Measurements from ENCODE around the gene TEX22. TPM values are rescaled to one million over a fixed set of nuclear protein-coding genes. Genes with fewer than 3 reads are reported as not detected.

The TEX22 gene
- total and polyA plus RNA-seq, 2 donors (not counting 1 experiment from before 2014, with no cell fraction given), result 0.05 to 0.33 TPM

GRCh38 chr14:105388110-105388951, 10.0 kb upstream of the TEX22 start:
- H2AFZ ChIP-seq (ENCODE audit: low read length), result no peak overlapping the region
- no peaks in the 10 kb centered on the region for H3K9me3 ChIP-seq (ENCODE audit: control insufficient read depth, insufficient read depth, low read depth, low read length)
- no peaks in the 10 kb centered on the region for H3K79me2 ChIP-seq (ENCODE audit: control insufficient read depth, insufficient read depth, low read length)
- H3K4me3 ChIP-seq (replicated peaks in 1 of 4; ENCODE audit: control extremely low read depth in 1 of 4, insufficient read depth in 1 of 4, low read depth in 3 of 4, low read length in 4 of 4), result no peak overlapping the region
- H3K36me3 ChIP-seq (ENCODE audit: control insufficient read depth, insufficient read depth, low read length), result peaks cover 2% of the 10 kb centered on the region
- DNase-seq (ENCODE audit: low read depth in 2 of 2), result no peak
- TF ChIP-seq EZH2 (IDR thresholded peaks at IDR 0.05; ENCODE audit: low read length, missing control alignments), result no peak
- no peak for TF ChIP-seq CTCF (conservative IDR thresholded peaks at IDR 0.05 in 1 of 2, IDR thresholded peaks at IDR 0.05 in 1 of 2; ENCODE audit: low read depth in 1 of 2, low read length in 2 of 2)
- no peak overlapping the region for H3K9ac ChIP-seq (ENCODE audit: insufficient read depth, low read length)
- H3K27ac ChIP-seq (ENCODE audit: insufficient read depth, low read length), result no peak overlapping the region
- H4K20me1 ChIP-seq (ENCODE audit: control insufficient read depth, extremely low read depth, insufficient read depth, low read length), result no peaks in the 10 kb centered on the region
- H3K27me3 ChIP-seq (ENCODE audit: control insufficient read depth, insufficient read depth, low read length), result no peaks in the 10 kb centered on the region
- H3K4me2 ChIP-seq (ENCODE audit: extremely low read depth, insufficient read depth, low read length), result no peak overlapping the region
- H3K4me1 ChIP-seq (ENCODE audit: control insufficient read depth, extremely low read depth, insufficient read depth, low read length), result no peaks in the 10 kb centered on the region

GRCh38 chr14:105388976-105389375, 9.4 kb upstream of the TEX22 start:
- TF ChIP-seq EZH2 (IDR thresholded peaks at IDR 0.05; ENCODE audit: low read length, missing control alignments) (no peak), CTCF (conservative IDR thresholded peaks at IDR 0.05 in 1 of 2, IDR thresholded peaks at IDR 0.05 in 1 of 2; ENCODE audit: low read depth in 1 of 2, low read length in 2 of 2) (no peak)
- Histone ChIP-seq H3K9ac (ENCODE audit: insufficient read depth, low read length) (no peak overlapping the region), H4K20me1 (ENCODE audit: control insufficient read depth, extremely low read depth, insufficient read depth, low read length) (no peaks in the 10 kb centered on the region), H2AFZ (ENCODE audit: low read length) (no peak overlapping the region), H3K4me1 (ENCODE audit: control insufficient read depth, extremely low read depth, insufficient read depth, low read length) (no peaks in the 10 kb centered on the region), H3K4me2 (ENCODE audit: extremely low read depth, insufficient read depth, low read length) (no peak overlapping the region), H3K79me2 (ENCODE audit: control insufficient read depth, insufficient read depth, low read length) (no peaks in the 10 kb centered on the region), H3K4me3 (replicated peaks in 1 of 4; ENCODE audit: control extremely low read depth in 1 of 4, insufficient read depth in 1 of 4, low read depth in 3 of 4, low read length in 4 of 4) (no peak overlapping the region), H3K36me3 (ENCODE audit: control insufficient read depth, insufficient read depth, low read length) (peaks cover 2% of the 10 kb centered on the region), H3K27ac (ENCODE audit: insufficient read depth, low read length) (no peak overlapping the region), H3K9me3 (ENCODE audit: control insufficient read depth, insufficient read depth, low read depth, low read length) (no peaks in the 10 kb centered on the region), H3K27me3 (ENCODE audit: control insufficient read depth, insufficient read depth, low read length) (no peaks in the 10 kb centered on the region)
- no peak for DNase-seq (ENCODE audit: low read depth in 2 of 2)

GRCh38 chr14:105389534-105389933, 8.8 kb upstream of the TEX22 start:
- peaks cover 2% of the 10 kb centered on the region for H3K36me3 ChIP-seq (ENCODE audit: control insufficient read depth, insufficient read depth, low read length)
- no peak for DNase-seq (ENCODE audit: low read depth in 2 of 2)
- H3K27ac ChIP-seq (ENCODE audit: insufficient read depth, low read length), result no peak overlapping the region
- no peaks in the 10 kb centered on the region for H3K9me3 ChIP-seq (ENCODE audit: control insufficient read depth, insufficient read depth, low read depth, low read length)
- H2AFZ ChIP-seq (ENCODE audit: low read length), result no peak overlapping the region
- no peaks in the 10 kb centered on the region for H3K4me1 ChIP-seq (ENCODE audit: control insufficient read depth, extremely low read depth, insufficient read depth, low read length)
- TF ChIP-seq EZH2 (IDR thresholded peaks at IDR 0.05; ENCODE audit: low read length, missing control alignments) (no peak), CTCF (conservative IDR thresholded peaks at IDR 0.05 in 1 of 2, IDR thresholded peaks at IDR 0.05 in 1 of 2; ENCODE audit: low read depth in 1 of 2, low read length in 2 of 2) (no peak)
- no peaks in the 10 kb centered on the region for H3K79me2 ChIP-seq (ENCODE audit: control insufficient read depth, insufficient read depth, low read length)
- no peak overlapping the region for H3K4me2 ChIP-seq (ENCODE audit: extremely low read depth, insufficient read depth, low read length)
- no peaks in the 10 kb centered on the region for H4K20me1 ChIP-seq (ENCODE audit: control insufficient read depth, extremely low read depth, insufficient read depth, low read length)
- H3K4me3 ChIP-seq (replicated peaks in 1 of 4; ENCODE audit: control extremely low read depth in 1 of 4, insufficient read depth in 1 of 4, low read depth in 3 of 4, low read length in 4 of 4), result no peak overlapping the region
- H3K27me3 ChIP-seq (ENCODE audit: control insufficient read depth, insufficient read depth, low read length), result no peaks in the 10 kb centered on the region
- no peak overlapping the region for H3K9ac ChIP-seq (ENCODE audit: insufficient read depth, low read length)

Measured in fibroblast of lung (primary cell).